GM12892 (cell line): ENCODE results near the gene TSEN2.

Experiments used
- POLR2AphosphoS5 ChIP-seq: IDR thresholded peaks from 2 replicates; pipeline ENCODE4 v1.6.1; 2011; ENCODE audit warnings: low read depth, low read length, control low read depth
- TAF1 ChIP-seq: IDR thresholded peaks from 2 replicates; pipeline ENCODE4 v1.6.1; 2011; ENCODE audit warnings: low read depth, mild to moderate bottlenecking, control low read depth, low read length, borderline replicate concordance

DNA sequence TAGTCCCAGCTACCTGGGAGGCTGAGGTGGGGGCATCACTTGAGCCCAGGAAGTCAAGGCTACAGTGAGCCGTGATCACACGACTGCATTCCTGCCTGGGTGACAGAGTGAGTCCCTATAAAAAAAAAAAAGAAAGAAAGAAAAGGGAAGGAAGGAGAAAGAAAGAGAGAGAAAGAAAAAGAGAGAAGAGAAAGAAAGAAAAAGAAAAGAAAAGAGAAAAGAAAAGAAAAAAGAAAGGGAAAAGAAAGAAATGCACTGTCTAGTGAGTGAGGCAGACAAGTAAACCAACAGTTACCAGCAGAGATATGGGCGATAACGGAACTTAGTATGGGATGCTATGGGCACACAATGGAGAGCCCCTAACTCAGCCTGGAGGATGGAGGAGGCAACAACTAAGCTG lies 37.2 kb upstream of the TSEN2 start:
- TF ChIP-seq POLR2AphosphoS5 (no peak), TAF1 (no peak)
